Lung (tissue), 12 donors: ENCODE data around the gene ARMC2. TPM values are rescaled to one million over a fixed set of nuclear protein-coding genes. Genes with fewer than 3 reads are reported as not detected.

Experiments used
- ATAC-seq: fragments of 200-7000 bp; cut with Tn5 transposase; one replicate; pipeline ENCODE4 v1.9.1; 2020; ENCODE audit warnings: moderate number of reproducible peaks; ENCODE audit not compliant: insufficient read depth, low FRiP score
- DNase-seq, 3 donors: peaks; one replicate each; pipeline ENCODE4 v3.0.0-alpha.2; 2013 to 2017
- H3K27ac ChIP-seq, 2 donors: one replicate each; pipeline ENCODE4 v1.5.1; 2013; ENCODE audit warnings: mild to moderate bottlenecking in 2 of 2, moderate library complexity in 2 of 2, control low read depth in 1 of 2, inconsistent platforms in 1 of 2, low read depth in 1 of 2, low read length in 1 of 2
- H3K27me3 ChIP-seq, 3 donors: one replicate each; pipeline ENCODE4 v1.5.1; 2013; ENCODE audit warnings: low read length in 2 of 3; ENCODE audit not compliant: control insufficient read depth in 3 of 3, insufficient read depth in 3 of 3
- H3K36me3 ChIP-seq, 4 donors: one replicate each; pipeline ENCODE4 v1.5.1; 2013; ENCODE audit warnings: low read length in 4 of 4, mild to moderate bottlenecking in 1 of 4, moderate library complexity in 1 of 4; ENCODE audit not compliant: control insufficient read depth in 4 of 4, insufficient read depth in 4 of 4
- H3K4me1 ChIP-seq, 5 donors: one replicate each; pipeline ENCODE4 v1.5.1; 2013; ENCODE audit warnings: low read length in 5 of 5, mild to moderate bottlenecking in 2 of 5, moderate library complexity in 1 of 5; ENCODE audit not compliant: control insufficient read depth in 5 of 5, insufficient read depth in 5 of 5
- H3K4me3 ChIP-seq: one replicate; pipeline ENCODE4 v1.5.1; 2013; ENCODE audit warnings: mild to moderate bottlenecking, control low read depth, moderate library complexity
- H3K9ac ChIP-seq, 2 donors: one replicate each; pipeline ENCODE4 v1.5.1; 2013; ENCODE audit warnings: low read length in 2 of 2, control low read depth in 1 of 2; ENCODE audit not compliant: insufficient read depth in 1 of 2
- H3K9me3 ChIP-seq, 4 donors: one replicate each; pipeline ENCODE4 v1.5.1; 2013; ENCODE audit warnings: low read length in 3 of 4, mild to moderate bottlenecking in 1 of 4, moderate library complexity in 1 of 4; ENCODE audit not compliant: control insufficient read depth in 4 of 4, insufficient read depth in 3 of 4
- WGBS, 2 donors: extraction: QIAGEN DNeasy Blood & Tissue Kit; methylation state at CpG; one replicate each; pipeline ENCODE4 v1.1.7; 2013; 5-methylcytosine and 5-hydroxymethylcytosine counted together
- polyA plus RNA-seq, 2 donors: library from polyadenylated mRNA; stranded (reverse); fragments of 200-250 nt; gene quantifications; one replicate each; pipeline ENCODE4 v1.2.1, GENCODE V29; 2013
- total RNA-seq, 2 donors: library from RNA; depleted of rRNA in 1 of 2; stranded (reverse); fragments of >200 nt in 1 of 2; gene quantifications; one replicate each; pipeline ENCODE4 v1.2.1, GENCODE V29; 2014 to 2021
- TF ChIP-seq, protein P1 (sequence below): IDR thresholded peaks from 2 replicates; pipeline ENCODE4 v1.5.1; 2012; ENCODE audit warnings: mild to moderate bottlenecking; ENCODE audit errors: control extremely low read depth, extremely low read depth
- donor health status: control.
- donor health status: control.
- donor health status: Bipolar disorder and iron deficiency.
- donor health status: healthy.
- donor health status: DM: yes; HTN: yes; CAD: no.

The ARMC2 gene
- total and polyA plus RNA-seq, 4 donors: 2.9 to 16.5 (median 7.4) TPM

DNA sequence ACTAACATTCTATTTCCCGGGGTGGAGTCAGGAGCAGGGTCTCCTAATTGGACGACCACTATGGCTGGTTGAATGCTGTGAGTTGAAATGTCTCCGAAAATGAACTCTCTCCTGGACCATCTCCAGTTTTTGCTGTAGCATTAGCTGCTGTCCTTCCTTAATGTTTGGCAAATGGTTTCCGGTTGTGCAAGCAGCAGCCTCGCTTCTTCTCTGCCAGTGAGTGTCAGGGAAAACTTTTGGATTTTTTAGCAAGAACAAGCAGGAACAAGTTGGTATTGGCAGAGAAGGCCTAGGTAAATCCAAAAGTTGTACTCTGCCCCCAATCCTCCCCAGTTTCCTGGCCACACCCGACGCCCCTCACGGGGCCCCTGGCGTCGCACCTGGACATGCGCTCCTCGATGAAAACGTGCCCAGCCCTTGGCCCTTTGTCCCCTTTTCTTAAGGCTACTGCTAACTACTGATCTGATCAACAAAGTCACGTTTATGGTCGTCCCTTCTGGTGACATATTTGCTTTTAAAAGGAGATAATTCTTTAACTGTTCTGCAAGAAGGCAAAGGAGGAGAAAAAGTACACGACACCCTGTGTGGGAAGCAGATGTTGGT lies 103.2 kb downstream of the ARMC2 start:
- TF ChIP-seq, protein P1, sequence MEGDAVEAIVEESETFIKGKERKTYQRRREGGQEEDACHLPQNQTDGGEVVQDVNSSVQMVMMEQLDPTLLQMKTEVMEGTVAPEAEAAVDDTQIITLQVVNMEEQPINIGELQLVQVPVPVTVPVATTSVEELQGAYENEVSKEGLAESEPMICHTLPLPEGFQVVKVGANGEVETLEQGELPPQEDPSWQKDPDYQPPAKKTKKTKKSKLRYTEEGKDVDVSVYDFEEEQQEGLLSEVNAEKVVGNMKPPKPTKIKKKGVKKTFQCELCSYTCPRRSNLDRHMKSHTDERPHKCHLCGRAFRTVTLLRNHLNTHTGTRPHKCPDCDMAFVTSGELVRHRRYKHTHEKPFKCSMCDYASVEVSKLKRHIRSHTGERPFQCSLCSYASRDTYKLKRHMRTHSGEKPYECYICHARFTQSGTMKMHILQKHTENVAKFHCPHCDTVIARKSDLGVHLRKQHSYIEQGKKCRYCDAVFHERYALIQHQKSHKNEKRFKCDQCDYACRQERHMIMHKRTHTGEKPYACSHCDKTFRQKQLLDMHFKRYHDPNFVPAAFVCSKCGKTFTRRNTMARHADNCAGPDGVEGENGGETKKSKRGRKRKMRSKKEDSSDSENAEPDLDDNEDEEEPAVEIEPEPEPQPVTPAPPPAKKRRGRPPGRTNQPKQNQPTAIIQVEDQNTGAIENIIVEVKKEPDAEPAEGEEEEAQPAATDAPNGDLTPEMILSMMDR: no peak
- H3K36me3 ChIP-seq: peaks cover 0 to 2% (median 0%) of the 10 kb centered on the region in 4 donors
- H3K9ac ChIP-seq: peak overlapping the region in 1 of 2 donors; percentile 34
- no peaks in the 10 kb centered on the region for H3K9me3 ChIP-seq
- DNase-seq (peak; percentile 74 to 97 (median 93)), ATAC-seq (no peak)
- H3K27ac ChIP-seq: peak overlapping the region in 1 of 2 donors; percentile 65
- no peak overlapping the region for H3K4me3 ChIP-seq
- H3K4me1 ChIP-seq: peaks cover 9 to 52% (median 42%) of the 10 kb centered on the region in 5 donors
- H3K27me3 ChIP-seq: no peaks in the 10 kb centered on the region
- 67 to 69% methylated on average over 16 of the region's 16 CpGs for WGBS, 2 donors

GRCh38 chr6:108952776-108953486 lies 104.7 kb downstream of the ARMC2 start:
- peak overlapping the region in 1 of 2 donors; percentile 39 for H3K9ac ChIP-seq
- no peak overlapping the region for H3K4me3 ChIP-seq
- TF ChIP-seq, protein P1: no peak
- DNase-seq (no peak), ATAC-seq (no peak)
- WGBS, 2 donors: 85 to 91% methylated on average over 27 of the region's 27 CpGs
- peaks cover 0 to 2% (median 0%) of the 10 kb centered on the region in 4 donors for H3K36me3 ChIP-seq
- H3K27me3 ChIP-seq: no peaks in the 10 kb centered on the region
- peaks cover 0 to 37% (median 30%) of the 10 kb centered on the region in 5 donors for H3K4me1 ChIP-seq
- H3K27ac ChIP-seq: no peak overlapping the region
- no peaks in the 10 kb centered on the region for H3K9me3 ChIP-seq

- Histone ChIP-seq H3K27ac (no peak overlapping the region), H3K9me3 (no peaks in the 10 kb centered on the region), H3K4me3 (no peak overlapping the region), H3K36me3 (peaks cover 0 to 2% (median 0%) of the 10 kb centered on the region in 4 donors), H3K9ac (no peak overlapping the region), H3K27me3 (no peaks in the 10 kb centered on the region), H3K4me1 (peaks cover 0 to 29% (median 24%) of the 10 kb centered on the region in 5 donors)
- no peak for ATAC-seq
- TF ChIP-seq, protein P1: no peak
- DNase-seq: no peak
Observed at GRCh38 chr6:108953681-108954080, 105.5 kb downstream of the ARMC2 start.
